H9 (cell line): ENCODE results near the gene PAX1. TPM values are rescaled to one million over a fixed set of nuclear protein-coding genes. Genes with fewer than 3 reads are reported as not detected.

Experiments used
- DNase-seq: peaks from one replicate; pipeline ENCODE4 v3.0.0-alpha.2; 2017
- H2AFZ ChIP-seq: one replicate; pipeline ENCODE4 v1.6.1; 2013; ENCODE audit warnings: mild to moderate bottlenecking, low read length, control low read depth, moderate library complexity
- H2AK5ac ChIP-seq: 2 replicates; pipeline ENCODE4 v1.6.1; 2013; ENCODE audit warnings: low read length, control low read depth, mixed read lengths; ENCODE audit not compliant: insufficient read length
- H2BK120ac ChIP-seq: one replicate; pipeline ENCODE4 v1.6.1; 2013; ENCODE audit warnings: low read depth, mild to moderate bottlenecking, low read length, control low read depth, inconsistent platforms; ENCODE audit not compliant: poor library complexity, severe bottlenecking
- H2BK12ac ChIP-seq: 2 replicates; pipeline ENCODE4 v1.6.1; 2013; ENCODE audit warnings: low read length, control low read depth, mixed read lengths, low read depth; ENCODE audit not compliant: insufficient read length
- H2BK15ac ChIP-seq: 2 replicates; pipeline ENCODE4 v1.6.1; 2013; ENCODE audit warnings: low read depth, low read length, control low read depth
- H2BK20ac ChIP-seq: one replicate; pipeline ENCODE4 v1.6.1; 2013; ENCODE audit warnings: low read depth, mild to moderate bottlenecking, low read length, control low read depth, inconsistent platforms; ENCODE audit not compliant: poor library complexity, severe bottlenecking
- H2BK5ac ChIP-seq: 2 replicates; pipeline ENCODE4 v1.6.1; 2013; ENCODE audit warnings: low read length, control low read depth, mixed read lengths; ENCODE audit not compliant: insufficient read length
- H3K14ac ChIP-seq: 2 replicates; pipeline ENCODE4 v1.6.1; 2013; ENCODE audit warnings: low read length, control low read depth; ENCODE audit not compliant: insufficient read depth
- H3K18ac ChIP-seq: 2 replicates; pipeline ENCODE4 v1.6.1; 2013; ENCODE audit warnings: low read depth, mild to moderate bottlenecking, mixed read lengths, low read length, control low read depth; ENCODE audit not compliant: insufficient read length
- H3K23ac ChIP-seq: 2 replicates; pipeline ENCODE4 v1.6.1; 2013; ENCODE audit warnings: low read length, control low read depth, mixed read lengths, low read depth; ENCODE audit not compliant: insufficient read length
- H3K23me2 ChIP-seq: 2 replicates; pipeline ENCODE4 v1.6.1; 2013; ENCODE audit warnings: low read depth, mild to moderate bottlenecking, mixed read lengths, low read length, control low read depth; ENCODE audit not compliant: insufficient read length, poor library complexity, severe bottlenecking
- H3K27ac ChIP-seq: 2 replicates; pipeline ENCODE4 v1.5.1; 2013; ENCODE audit warnings: low read length, control low read depth, mixed read lengths, low read depth; ENCODE audit not compliant: insufficient read length
- H3K27me3 ChIP-seq: 2 replicates; pipeline ENCODE4 v1.6.1; 2013; ENCODE audit warnings: low read length, control low read depth, inconsistent platforms; ENCODE audit not compliant: insufficient read depth
- H3K4ac ChIP-seq: 2 replicates; pipeline ENCODE4 v1.6.1; 2013; ENCODE audit warnings: low read depth, mild to moderate bottlenecking, control low read depth, inconsistent platforms, low read length, moderate library complexity
- H3K4me1 ChIP-seq: 2 replicates; pipeline ENCODE4 v1.6.1; 2013; ENCODE audit warnings: low read length, control low read depth, inconsistent platforms; ENCODE audit not compliant: insufficient read depth
- H3K4me2 ChIP-seq: 2 replicates; pipeline ENCODE4 v1.6.1; 2013; ENCODE audit warnings: low read length, control low read depth, mixed read lengths; ENCODE audit not compliant: insufficient read length, insufficient read depth
- H3K56ac ChIP-seq: 2 replicates; pipeline ENCODE4 v1.6.1; 2013; ENCODE audit warnings: low read depth, mild to moderate bottlenecking, mixed read lengths, low read length, control low read depth; ENCODE audit not compliant: insufficient read length
- H3K79me1 ChIP-seq: 2 replicates; pipeline ENCODE4 v1.6.1; 2013; ENCODE audit warnings: low read depth, mild to moderate bottlenecking, moderate library complexity, low read length, control low read depth, inconsistent platforms; ENCODE audit not compliant: insufficient read depth, poor library complexity, severe bottlenecking
- H3K79me2 ChIP-seq: 2 replicates; pipeline ENCODE4 v1.6.1; 2013; ENCODE audit warnings: low read length, control low read depth, inconsistent platforms; ENCODE audit not compliant: insufficient read depth
- H3K9ac ChIP-seq: 2 replicates; pipeline ENCODE4 v1.6.1; 2013; ENCODE audit warnings: low read length, control low read depth, mixed read lengths; ENCODE audit not compliant: insufficient read length; ENCODE audit errors: extremely low read depth
- H3K9me3 ChIP-seq: one replicate; pipeline ENCODE4 v1.6.1; 2013; ENCODE audit warnings: low read depth, low read length, inconsistent platforms; ENCODE audit not compliant: control insufficient read depth
- H3T11ph ChIP-seq: one replicate; pipeline ENCODE4 v1.6.1; 2013; ENCODE audit warnings: mild to moderate bottlenecking, low read length, control low read depth, inconsistent platforms
- H4K20me1 ChIP-seq: one replicate; pipeline ENCODE4 v1.6.1; 2013; ENCODE audit not compliant: control insufficient read depth, insufficient read length, insufficient read depth
- H4K5ac ChIP-seq: 2 replicates; pipeline ENCODE4 v1.6.1; 2013; ENCODE audit warnings: low read depth, mild to moderate bottlenecking, mixed read lengths, low read length, control low read depth; ENCODE audit not compliant: insufficient read length
- H4K8ac ChIP-seq: replicated peaks from 2 replicates; pipeline ENCODE4 v1.6.1; 2013; ENCODE audit warnings: low read length, control low read depth, mixed read lengths, low read depth; ENCODE audit not compliant: insufficient read length
- H4K91ac ChIP-seq: 2 replicates; pipeline ENCODE4 v1.6.1; 2013; ENCODE audit warnings: low read depth, mild to moderate bottlenecking, moderate library complexity, mixed read lengths, low read length, control low read depth; ENCODE audit not compliant: insufficient read length
- H3K27ac Mint-ChIP-seq, 3 experiments: 2 replicates in 2 of 3; 3 replicates in 1 of 3; pipeline ENCODE4 v1.8.0; 2020 to 2021; ENCODE audit warnings: mixed read lengths in 3 of 3, mild to moderate bottlenecking in 1 of 3, moderate library complexity in 1 of 3
- H3K27me3 Mint-ChIP-seq: 2 replicates; pipeline ENCODE4 v1.8.0; 2021; ENCODE audit warnings: low read depth, mild to moderate bottlenecking, moderate library complexity, mixed read lengths
- H3K36me3 Mint-ChIP-seq, 3 experiments: 2 replicates in 2 of 3; 3 replicates in 1 of 3; pipeline ENCODE4 v1.8.0; 2020 to 2021; ENCODE audit warnings: low read depth in 3 of 3, mixed read lengths in 3 of 3; ENCODE audit not compliant: insufficient read depth in 1 of 3
- H3K4me1 Mint-ChIP-seq, 2 experiments: 2 replicates each; pipeline ENCODE4 v1.8.0; 2020; ENCODE audit warnings: mixed read lengths in 2 of 2
- H3K4me3 Mint-ChIP-seq, 2 experiments: 2 replicates in 1 of 2; 3 replicates in 1 of 2; pipeline ENCODE4 v1.8.0; 2020 to 2021; ENCODE audit warnings: mild to moderate bottlenecking in 2 of 2, mixed read lengths in 2 of 2, moderate library complexity in 1 of 2
- H3K9me3 Mint-ChIP-seq, 2 experiments: 2 replicates in 1 of 2; 3 replicates in 1 of 2; pipeline ENCODE4 v1.8.0; 2020; ENCODE audit warnings: mild to moderate bottlenecking in 2 of 2, mixed read lengths in 2 of 2, moderate library complexity in 1 of 2
- WGBS: extraction: QIAGEN DNeasy Blood & Tissue Kit; methylation state at CpG from one replicate; pipeline ENCODE4 v1.1.7; 2013; ENCODE audit warnings: missing lambda C conversion rate, low lambda C conversion rate, mixed read lengths; ENCODE audit not compliant: insufficient read length; ENCODE audit errors: extremely low coverage; 5-methylcytosine and 5-hydroxymethylcytosine counted together
- total RNA-seq: library from RNA; stranded (reverse); gene quantifications from 2 replicates; pipeline ENCODE4 v1.2.1, GENCODE V29; 2021
- TF ChIP-seq, protein P1 (sequence below): fragments of 200-600 bp; sonication (generic); conservative IDR thresholded peaks from 3 replicates; pipeline ENCODE4 v1.8.0; 2021; ENCODE audit warnings: antibody characterized with exemption, mild to moderate bottlenecking

Gene PAX1
- total RNA-seq, 1 experiment from 2014 or later = not detected

GRCh38 chr20:21710863-21711431 is 5.5 kb downstream of the PAX1 start:
- peaks cover 0 to 4% of the 10 kb centered on the region in 2 experiments; a peak in 1 of 5 replicates for H3K9me3 Mint-ChIP-seq
- Histone ChIP-seq H3K4me2 (no peak overlapping the region), H3K9ac (no peak overlapping the region), H3K14ac (no peak overlapping the region), H2BK120ac (no peak overlapping the region), H2BK5ac (no peak overlapping the region), H2AFZ (no peak overlapping the region), H3K23ac (no peak overlapping the region), H2AK5ac (no peak overlapping the region), H3K79me1 (no peaks in the 10 kb centered on the region), H3K56ac (no peak overlapping the region), H3K23me2 (peaks cover 10% of the 10 kb centered on the region), H3K4me1 (peaks cover 2% of the 10 kb centered on the region), H3K18ac (no peak overlapping the region), H2BK12ac (no peak overlapping the region), H4K91ac (no peak overlapping the region), H3K27me3 (peaks cover 96% of the 10 kb centered on the region), H4K8ac (no peak overlapping the region), H3K4ac (no peak overlapping the region), H3K79me2 (no peaks in the 10 kb centered on the region), H3K9me3 (no peaks in the 10 kb centered on the region), H4K5ac (no peak overlapping the region), H3T11ph (no peak overlapping the region), H4K20me1 (no peaks in the 10 kb centered on the region), H3K27ac (no peak overlapping the region), H2BK15ac (no peak overlapping the region), H2BK20ac (no peak overlapping the region)
- peaks cover 23 to 37% of the 10 kb centered on the region in 2 experiments for H3K4me1 Mint-ChIP-seq
- no CpG with 5 or more reads among the region's 5 CpGs for WGBS
- TF ChIP-seq, protein P1, sequence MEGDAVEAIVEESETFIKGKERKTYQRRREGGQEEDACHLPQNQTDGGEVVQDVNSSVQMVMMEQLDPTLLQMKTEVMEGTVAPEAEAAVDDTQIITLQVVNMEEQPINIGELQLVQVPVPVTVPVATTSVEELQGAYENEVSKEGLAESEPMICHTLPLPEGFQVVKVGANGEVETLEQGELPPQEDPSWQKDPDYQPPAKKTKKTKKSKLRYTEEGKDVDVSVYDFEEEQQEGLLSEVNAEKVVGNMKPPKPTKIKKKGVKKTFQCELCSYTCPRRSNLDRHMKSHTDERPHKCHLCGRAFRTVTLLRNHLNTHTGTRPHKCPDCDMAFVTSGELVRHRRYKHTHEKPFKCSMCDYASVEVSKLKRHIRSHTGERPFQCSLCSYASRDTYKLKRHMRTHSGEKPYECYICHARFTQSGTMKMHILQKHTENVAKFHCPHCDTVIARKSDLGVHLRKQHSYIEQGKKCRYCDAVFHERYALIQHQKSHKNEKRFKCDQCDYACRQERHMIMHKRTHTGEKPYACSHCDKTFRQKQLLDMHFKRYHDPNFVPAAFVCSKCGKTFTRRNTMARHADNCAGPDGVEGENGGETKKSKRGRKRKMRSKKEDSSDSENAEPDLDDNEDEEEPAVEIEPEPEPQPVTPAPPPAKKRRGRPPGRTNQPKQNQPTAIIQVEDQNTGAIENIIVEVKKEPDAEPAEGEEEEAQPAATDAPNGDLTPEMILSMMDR = no peak
- H3K4me3 Mint-ChIP-seq = no peak overlapping the region
- H3K27me3 Mint-ChIP-seq = peaks cover 100% of the 10 kb centered on the region
- H3K36me3 Mint-ChIP-seq = no peaks in the 10 kb centered on the region
- H3K27ac Mint-ChIP-seq = no peak overlapping the region
- no peak for DNase-seq
